HG02623 (cell line): Measurements from ENCODE around the gene OSBP2.
"Not testable (repeated sequence)": the region's sequence is repeated elsewhere in the genome, so short reads cannot be mapped to it uniquely, and the experiment has no call there.

ENCODE experiments used
- ATAC-seq: cut with Tn5 transposase; IDR thresholded peaks from one replicate; pipeline ENCODE4 v1.9.1; 2021; ENCODE audit warnings: moderate library complexity; ENCODE audit not compliant: unreplicated experiment

The OSBP2 gene

GRCh38 chr22:30694640-30695350 lies at the start of gene OSBP2:
OSBP2 (plus strand) TSS chr22:30694874; CDS start chr22:30694910, 36 bp downstream.
- no peak for ATAC-seq

GRCh38 chr22:30646518-30647160 lies 48.0 kb upstream of the OSBP2 start:
- ATAC-seq = no peak

- no peak for ATAC-seq
Measured at GRCh38 chr22:30647536-30647935, 47.1 kb upstream of the OSBP2 start.

- ATAC-seq = no peak
Measured at GRCh38 chr22:30648825-30649224, 45.8 kb upstream of the OSBP2 start.

GRCh38 chr22:30649430-30650007 lies 45.2 kb upstream of the OSBP2 start:
- peak; percentile 47 for ATAC-seq

- ATAC-seq = no peak
Measured at GRCh38 chr22:30650508-30651116, 44.1 kb upstream of the OSBP2 start.

GRCh38 chr22:30652852-30653251 lies 41.8 kb upstream of the OSBP2 start:
- no peak for ATAC-seq

- no peak for ATAC-seq
Measured at GRCh38 chr22:30654361-30654760, 40.3 kb upstream of the OSBP2 start.

- ATAC-seq = no peak
Measured at GRCh38 chr22:30655532-30655931, 39.1 kb upstream of the OSBP2 start.

- no peak for ATAC-seq
Measured at GRCh38 chr22:30662040-30662439, 32.6 kb upstream of the OSBP2 start.

GRCh38 chr22:30664798-30665197 lies 29.9 kb upstream of the OSBP2 start:
- no peak for ATAC-seq

- no peak for ATAC-seq
Measured at GRCh38 chr22:30665266-30665665, 29.4 kb upstream of the OSBP2 start.

- ATAC-seq = no peak
Measured at GRCh38 chr22:30665786-30666185, 28.9 kb upstream of the OSBP2 start.

GRCh38 chr22:30667107-30667493 lies 27.6 kb upstream of the OSBP2 start:
- no peak for ATAC-seq

- ATAC-seq = peak; percentile 73
Measured at GRCh38 chr22:30667494-30668385, 26.9 kb upstream of the OSBP2 start, which contains the start of gene DUSP18. DUSP18 (minus strand) TSS chr22:30667875; CDS start chr22:30664003, 3,872 bp downstream.

- ATAC-seq = no peak
Measured at GRCh38 chr22:30668386-30668710, 26.3 kb upstream of the OSBP2 start.

- ATAC-seq = no peak
Measured at GRCh38 chr22:30671071-30671470, 23.6 kb upstream of the OSBP2 start.

GRCh38 chr22:30673136-30673535 lies 21.5 kb upstream of the OSBP2 start:
- ATAC-seq = no peak

GRCh38 chr22:30674482-30674881 lies 20.2 kb upstream of the OSBP2 start:
- ATAC-seq = no peak

GRCh38 chr22:30675436-30675835 lies 19.2 kb upstream of the OSBP2 start:
- ATAC-seq = no peak

GRCh38 chr22:30676565-30676964 lies 18.1 kb upstream of the OSBP2 start:
- ATAC-seq = not testable (repeated sequence)
